Activated naive CD8-positive, alpha-beta T cell treated with anti-CD3 and anti-CD28 coated beads for 36 hours (primary cell): ENCODE measurements around the gene DLGAP1. TPM values are rescaled to one million over a fixed set of nuclear protein-coding genes. Genes with fewer than 3 reads are reported as not detected.

ENCODE experiments used
- DNase-seq: peaks from one replicate; pipeline ENCODE4 v3.0.0; 2021
- H3K27ac Mint-ChIP-seq: one replicate; pipeline ENCODE4 v1.8.0; 2022; ENCODE audit warnings: mild to moderate bottlenecking, moderate library complexity, mixed read lengths
- H3K27me3 Mint-ChIP-seq: one replicate; pipeline ENCODE4 v1.8.0; 2022; ENCODE audit warnings: mild to moderate bottlenecking, mixed read lengths
- H3K36me3 Mint-ChIP-seq: one replicate; pipeline ENCODE4 v1.8.0; 2021; ENCODE audit warnings: mild to moderate bottlenecking, mixed read lengths
- H3K4me1 Mint-ChIP-seq: one replicate; pipeline ENCODE4 v1.8.0; 2021; ENCODE audit warnings: mixed read lengths
- H3K4me3 Mint-ChIP-seq: one replicate; pipeline ENCODE4 v1.8.0; 2022; ENCODE audit warnings: mild to moderate bottlenecking, moderate library complexity, mixed read lengths
- H3K9me3 Mint-ChIP-seq: one replicate; pipeline ENCODE4 v1.8.0; 2022; ENCODE audit warnings: mixed read lengths
- total RNA-seq, 2 experiments: library from RNA; stranded (reverse); gene quantifications; one replicate each; pipeline ENCODE4 v1.2.3, GENCODE V29; 2021

Gene DLGAP1
- total RNA-seq, 2 experiments from 2014 or later, result not detected

DNA sequence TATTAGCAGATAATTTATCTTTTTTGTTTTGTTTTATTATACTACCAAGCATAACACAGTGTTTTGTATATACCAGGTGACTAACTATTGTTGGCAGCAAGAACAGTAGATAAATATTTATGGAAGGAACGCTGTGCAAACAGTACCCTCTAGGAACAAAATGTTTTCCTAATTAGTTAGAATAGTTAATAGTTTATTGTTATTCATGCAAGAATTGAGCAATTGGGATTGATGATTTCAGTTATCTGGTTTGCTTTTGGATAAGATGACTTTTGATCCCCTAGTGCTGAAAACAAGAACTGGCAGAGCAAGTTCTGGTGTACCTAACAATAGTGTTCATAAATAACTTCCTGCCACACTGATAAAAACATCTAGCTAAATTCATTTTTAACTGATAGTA is 681.8 kb downstream of the DLGAP1 start:
- no peak overlapping the region for H3K27ac Mint-ChIP-seq

DNA sequence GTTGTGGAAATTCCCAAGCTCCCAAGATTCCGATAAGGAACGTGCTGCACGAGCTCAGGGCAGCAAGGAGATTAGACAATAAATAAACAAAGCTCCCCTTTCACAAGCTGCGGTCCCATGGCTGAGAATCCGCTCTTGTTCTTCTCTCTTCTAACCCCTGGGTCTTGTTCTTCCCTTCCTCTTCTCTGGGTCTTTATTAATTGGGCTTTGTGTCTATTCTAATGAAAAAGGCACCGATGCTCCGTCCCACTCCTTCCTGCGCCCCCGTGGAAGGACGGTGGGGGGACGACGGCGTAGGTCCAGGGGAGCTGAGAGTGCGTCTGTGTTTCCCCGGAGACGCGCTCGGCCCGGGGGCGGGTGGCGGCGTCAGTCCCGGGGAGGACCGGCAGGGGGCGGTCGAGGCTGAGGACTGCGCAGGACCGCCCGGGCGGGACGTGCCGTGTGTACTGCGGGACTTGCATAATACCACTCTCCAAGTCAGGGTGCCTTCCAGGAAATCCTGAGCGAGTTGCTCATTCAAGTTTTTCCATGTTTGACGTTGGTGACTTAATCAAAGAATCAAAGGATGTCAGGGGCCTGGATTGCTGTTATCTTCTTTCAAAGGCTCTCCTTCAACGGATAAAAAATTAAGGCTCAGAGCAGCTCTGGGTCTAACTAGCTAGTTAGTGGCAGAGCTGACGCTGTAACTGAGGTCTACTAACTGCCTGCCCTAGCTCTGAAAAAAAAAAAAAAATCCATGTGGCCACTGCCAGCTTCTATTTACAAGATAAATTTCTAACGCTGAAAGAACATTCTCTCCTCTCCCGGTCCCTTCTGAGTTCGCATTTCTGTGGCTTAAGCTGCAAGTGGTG is 683.8 kb downstream of the DLGAP1 start:
- no peak overlapping the region for H3K27ac Mint-ChIP-seq
- peaks cover 26% of the 10 kb centered on the region for H3K27me3 Mint-ChIP-seq
- H3K9me3 Mint-ChIP-seq, result no peaks in the 10 kb centered on the region
- peak; percentile 85 for DNase-seq
- no peaks in the 10 kb centered on the region for H3K36me3 Mint-ChIP-seq
- peaks cover 12% of the 10 kb centered on the region for H3K4me1 Mint-ChIP-seq
- H3K4me3 Mint-ChIP-seq, result peak overlapping the region; percentile 72

More for the DNA sequence above, 681.8 kb downstream of the DLGAP1 start:
- no peak overlapping the region for H3K4me3 Mint-ChIP-seq
- peaks cover 17% of the 10 kb centered on the region for H3K27me3 Mint-ChIP-seq
- peaks cover 12% of the 10 kb centered on the region for H3K4me1 Mint-ChIP-seq
- no peak for DNase-seq
- H3K9me3 Mint-ChIP-seq, result no peaks in the 10 kb centered on the region
- H3K36me3 Mint-ChIP-seq, result no peaks in the 10 kb centered on the region

DNA sequence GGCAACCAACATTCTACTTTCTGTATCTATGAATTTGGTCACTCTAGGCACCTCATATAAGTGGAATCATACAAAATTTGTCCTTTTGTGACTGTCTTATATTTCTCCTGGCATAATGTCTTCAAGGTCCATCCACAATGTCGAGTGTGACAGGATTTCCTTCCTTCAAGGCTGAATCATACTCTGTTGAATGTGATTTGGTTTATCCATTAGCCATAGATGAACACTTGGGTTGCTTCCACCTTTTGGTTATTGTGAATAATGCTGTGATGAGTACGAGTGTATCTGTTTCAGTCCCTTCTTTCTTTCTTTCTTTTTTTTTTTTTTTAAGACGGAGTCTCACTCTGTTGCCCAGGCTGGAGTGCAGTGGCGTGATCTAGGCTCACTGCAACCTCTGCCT is 693.8 kb downstream of the DLGAP1 start:
- Mint-ChIP-seq H3K4me1 (no peaks in the 10 kb centered on the region), H3K4me3 (no peak overlapping the region), H3K27me3 (peaks cover 4% of the 10 kb centered on the region), H3K27ac (no peak overlapping the region), H3K36me3 (no peaks in the 10 kb centered on the region), H3K9me3 (peaks cover 8% of the 10 kb centered on the region)
- DNase-seq, result no peak

DNA sequence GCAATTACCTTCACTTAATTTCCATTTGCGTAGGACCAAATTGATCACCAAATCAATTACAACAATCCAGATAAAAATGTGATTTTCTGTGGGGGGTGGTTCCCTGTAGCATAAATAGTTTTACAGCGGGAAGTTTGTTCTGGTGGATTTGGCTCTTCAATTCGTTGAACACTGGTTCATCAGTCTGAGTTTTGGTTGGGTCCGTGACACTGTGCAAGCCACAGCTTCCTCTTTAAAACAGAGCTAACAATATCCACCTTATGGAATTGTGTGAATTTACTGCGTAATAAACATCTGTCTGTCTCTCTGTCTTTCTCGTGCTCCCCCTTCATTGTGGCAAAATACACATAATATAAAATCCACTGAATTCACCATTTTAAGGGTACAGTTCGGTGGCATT is 694.4 kb downstream of the DLGAP1 start:
- Mint-ChIP-seq H3K27me3 (peaks cover 4% of the 10 kb centered on the region), H3K36me3 (no peaks in the 10 kb centered on the region), H3K27ac (no peak overlapping the region), H3K4me3 (no peak overlapping the region), H3K4me1 (no peaks in the 10 kb centered on the region), H3K9me3 (peaks cover 6% of the 10 kb centered on the region)
- DNase-seq, result no peak

DNA sequence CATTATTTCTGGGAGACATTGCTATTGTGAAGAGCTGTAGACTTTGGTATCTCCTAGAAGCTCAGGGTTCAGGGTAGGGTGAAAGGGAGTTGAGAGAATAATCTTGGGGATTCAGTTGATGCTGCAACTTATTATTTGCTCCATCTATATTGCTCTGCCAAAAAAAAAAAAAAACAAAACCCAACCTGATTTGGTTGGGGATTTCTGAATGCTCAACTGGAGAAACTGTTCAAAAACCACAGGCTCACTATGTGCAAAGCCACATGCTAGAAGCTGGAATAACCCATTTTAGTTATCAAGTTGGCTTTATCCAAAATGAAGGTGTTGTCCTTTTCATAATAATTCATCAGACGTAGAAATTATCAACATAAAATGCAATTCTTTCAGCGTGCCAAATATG is 696.0 kb downstream of the DLGAP1 start:
- Mint-ChIP-seq H3K27me3 (no peaks in the 10 kb centered on the region), H3K27ac (no peak overlapping the region), H3K4me1 (no peaks in the 10 kb centered on the region), H3K36me3 (no peaks in the 10 kb centered on the region), H3K9me3 (peaks cover 6% of the 10 kb centered on the region), H3K4me3 (no peak overlapping the region)
- no peak for DNase-seq

DNA sequence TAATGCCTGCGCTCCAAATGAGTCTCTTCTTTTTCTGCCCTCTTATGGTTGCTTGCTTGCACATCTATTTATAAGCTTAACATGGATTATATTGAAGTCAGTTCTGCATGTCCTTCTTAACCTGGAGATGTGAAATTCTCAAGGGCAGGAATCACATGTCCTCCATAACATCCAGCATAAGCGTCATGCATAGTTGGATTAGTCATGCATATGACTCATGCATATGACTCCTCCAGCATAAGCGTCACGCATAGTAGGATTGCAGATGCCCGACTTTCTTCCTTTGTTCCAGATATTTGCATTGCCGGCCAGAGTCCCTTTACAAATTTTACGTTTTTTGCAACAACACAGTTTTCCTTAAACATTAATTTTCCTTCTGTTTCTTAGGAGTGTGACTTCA is 696.6 kb downstream of the DLGAP1 start:
- no peaks in the 10 kb centered on the region for H3K4me1 Mint-ChIP-seq
- DNase-seq, result no peak
- H3K27ac Mint-ChIP-seq, result no peak overlapping the region

DNA sequence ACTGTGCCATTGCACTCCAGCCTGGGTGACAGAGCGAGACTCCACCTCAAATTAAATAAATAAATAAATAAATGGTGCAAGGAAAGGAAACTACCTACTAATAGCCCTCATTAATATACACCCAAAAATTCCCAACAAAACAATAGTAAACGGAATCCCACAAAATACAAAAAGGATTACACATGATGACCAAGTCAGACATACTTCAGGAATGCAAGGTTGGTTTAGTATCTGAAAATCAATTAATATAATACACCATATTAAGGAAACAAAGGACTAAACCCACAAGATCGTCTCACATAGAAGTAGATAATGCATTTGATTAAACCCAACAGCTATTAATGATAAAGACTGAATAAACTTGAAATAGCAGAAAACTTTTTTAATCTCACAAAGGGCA is 697.7 kb downstream of the DLGAP1 start:
- Mint-ChIP-seq H3K4me3 (no peak overlapping the region), H3K27me3 (no peaks in the 10 kb centered on the region), H3K4me1 (no peaks in the 10 kb centered on the region), H3K9me3 (peaks cover 6% of the 10 kb centered on the region), H3K27ac (no peak overlapping the region), H3K36me3 (no peaks in the 10 kb centered on the region)
- no peak for DNase-seq

More for the DNA sequence above, 696.6 kb downstream of the DLGAP1 start:
- Mint-ChIP-seq H3K9me3 (peaks cover 6% of the 10 kb centered on the region), H3K4me3 (no peak overlapping the region), H3K36me3 (no peaks in the 10 kb centered on the region), H3K27me3 (no peaks in the 10 kb centered on the region)

DNA sequence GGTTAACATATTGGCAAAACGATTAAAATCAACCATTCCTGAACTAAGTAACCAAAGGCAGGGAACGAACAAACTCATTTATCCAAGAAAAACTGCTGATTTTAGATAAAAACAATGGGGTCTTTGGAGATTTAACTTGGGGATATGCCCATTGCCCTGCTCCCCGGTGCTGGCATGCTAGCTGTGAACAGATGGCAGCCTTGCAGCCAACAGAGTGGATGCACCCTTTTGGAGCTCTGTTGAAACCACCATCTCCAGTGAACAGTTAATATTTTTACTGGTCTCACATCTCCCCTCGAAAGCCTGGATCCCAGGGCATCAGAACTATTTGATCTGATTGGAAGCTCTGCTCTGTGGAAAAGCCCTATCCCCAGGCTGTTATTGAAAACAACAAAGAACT is 702.0 kb downstream of the DLGAP1 start:
- no peak for DNase-seq
- Mint-ChIP-seq H3K4me3 (no peak overlapping the region), H3K9me3 (peaks cover 6% of the 10 kb centered on the region), H3K27ac (no peak overlapping the region), H3K36me3 (no peaks in the 10 kb centered on the region), H3K4me1 (no peaks in the 10 kb centered on the region), H3K27me3 (no peaks in the 10 kb centered on the region)

DNA sequence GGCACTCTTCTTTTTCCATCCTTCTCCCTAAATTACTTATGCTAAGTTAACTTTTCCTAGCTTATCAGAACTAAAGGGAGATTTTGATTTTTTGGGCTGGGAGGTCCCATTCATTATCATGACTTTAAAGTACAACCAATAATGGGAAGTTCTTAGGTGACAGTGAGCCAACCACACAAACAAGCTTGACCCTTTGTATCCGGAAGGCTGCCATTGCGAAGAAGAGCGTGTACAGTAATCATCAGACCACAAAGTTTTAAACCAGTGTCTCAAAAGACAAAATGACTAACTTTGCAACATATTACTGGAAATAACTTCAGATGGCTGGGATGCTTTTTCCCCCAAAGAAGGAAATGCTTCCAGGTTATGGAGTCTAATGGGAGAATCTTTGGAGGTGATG is 707.0 kb downstream of the DLGAP1 start:
- H3K27ac Mint-ChIP-seq, result no peak overlapping the region
- no peaks in the 10 kb centered on the region for H3K9me3 Mint-ChIP-seq
- no peak overlapping the region for H3K4me3 Mint-ChIP-seq

DNA sequence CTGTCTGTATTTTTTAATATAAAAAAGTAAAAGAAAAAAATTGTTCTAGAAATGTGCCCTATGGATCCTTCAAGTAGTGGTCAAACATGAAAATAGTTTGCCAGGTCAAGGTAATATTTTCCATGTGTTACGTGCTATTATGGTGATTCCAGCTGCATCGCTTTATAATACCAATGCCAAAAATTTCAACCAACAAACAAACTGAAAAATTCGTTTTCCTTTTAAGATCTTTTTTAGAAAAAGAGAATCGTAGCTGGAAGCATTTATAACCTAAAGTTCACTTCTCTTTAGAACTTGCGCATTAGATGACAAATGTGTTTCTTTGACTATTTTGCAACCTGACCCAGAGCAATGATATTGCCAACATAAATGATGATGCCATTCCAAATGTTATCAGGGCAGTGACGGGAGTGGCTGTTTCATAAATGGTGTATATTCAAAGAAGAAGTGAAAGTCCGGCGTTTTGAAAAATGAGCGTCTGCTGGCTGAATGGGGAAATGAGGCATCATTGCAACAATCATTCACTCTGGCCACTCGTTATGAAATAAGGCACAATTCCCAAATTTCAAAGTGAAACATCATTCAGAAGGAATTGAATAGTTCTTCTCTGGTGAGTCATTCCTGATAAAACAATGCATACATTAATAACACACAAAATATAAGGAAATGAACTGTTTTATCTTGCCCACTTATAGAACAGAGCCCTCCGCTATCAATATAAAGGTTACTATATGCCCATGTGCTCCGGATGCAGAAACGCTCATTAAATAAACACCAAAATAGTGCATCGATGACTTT is 707.7 kb downstream of the DLGAP1 start:
- Mint-ChIP-seq H3K27ac (no peak overlapping the region), H3K4me1 (no peaks in the 10 kb centered on the region), H3K27me3 (no peaks in the 10 kb centered on the region), H3K4me3 (no peak overlapping the region), H3K36me3 (no peaks in the 10 kb centered on the region), H3K9me3 (no peaks in the 10 kb centered on the region)
- DNase-seq, result no peak

More for the DNA sequence above, 707.0 kb downstream of the DLGAP1 start:
- H3K36me3 Mint-ChIP-seq, result no peaks in the 10 kb centered on the region
- DNase-seq, result no peak
- H3K27me3 Mint-ChIP-seq, result no peaks in the 10 kb centered on the region
- no peaks in the 10 kb centered on the region for H3K4me1 Mint-ChIP-seq

DNA sequence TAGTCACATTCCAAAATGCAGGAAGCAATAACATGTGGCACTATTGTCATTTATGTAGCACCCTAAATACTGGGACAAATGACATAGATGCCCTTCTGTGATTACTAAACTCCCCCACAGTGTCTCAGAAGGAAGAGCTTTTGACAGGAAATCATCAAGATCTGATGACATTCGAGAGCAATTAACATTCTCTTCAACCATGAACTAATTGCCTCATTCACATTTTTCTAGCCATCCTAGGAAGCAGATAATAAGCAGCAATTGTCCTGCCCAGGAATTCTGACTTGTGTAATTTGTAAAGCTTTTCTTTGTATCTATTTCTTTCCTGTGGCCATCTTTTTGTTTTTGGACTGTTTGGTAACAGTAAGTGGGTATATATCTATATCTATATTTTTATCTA is 712.6 kb downstream of the DLGAP1 start:
- Mint-ChIP-seq H3K9me3 (peaks cover 6% of the 10 kb centered on the region), H3K36me3 (no peaks in the 10 kb centered on the region), H3K4me1 (no peaks in the 10 kb centered on the region), H3K27ac (no peak overlapping the region), H3K4me3 (no peak overlapping the region), H3K27me3 (no peaks in the 10 kb centered on the region)
- no peak for DNase-seq

DNA sequence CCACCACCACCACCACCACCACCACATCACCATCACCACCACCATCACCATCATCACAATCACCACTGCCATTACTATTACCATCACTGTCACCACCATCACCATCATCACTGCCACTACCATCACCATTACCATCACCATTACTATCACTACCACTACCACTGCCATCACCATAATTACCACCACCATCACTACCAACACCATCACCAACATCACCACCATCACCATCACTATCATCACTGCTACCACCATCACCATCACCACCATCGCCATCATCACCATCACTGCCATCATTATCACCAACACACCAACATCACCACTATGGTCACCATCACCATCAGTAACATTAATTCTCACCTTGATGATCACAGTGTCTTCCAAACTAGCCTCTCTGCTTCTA is 713.8 kb downstream of the DLGAP1 start:
- no peaks in the 10 kb centered on the region for H3K36me3 Mint-ChIP-seq
- no peak overlapping the region for H3K4me3 Mint-ChIP-seq
- H3K4me1 Mint-ChIP-seq, result no peaks in the 10 kb centered on the region
- no peak overlapping the region for H3K27ac Mint-ChIP-seq
- H3K27me3 Mint-ChIP-seq, result no peaks in the 10 kb centered on the region
- H3K9me3 Mint-ChIP-seq, result peaks cover 6% of the 10 kb centered on the region
- DNase-seq, result no peak

DNA sequence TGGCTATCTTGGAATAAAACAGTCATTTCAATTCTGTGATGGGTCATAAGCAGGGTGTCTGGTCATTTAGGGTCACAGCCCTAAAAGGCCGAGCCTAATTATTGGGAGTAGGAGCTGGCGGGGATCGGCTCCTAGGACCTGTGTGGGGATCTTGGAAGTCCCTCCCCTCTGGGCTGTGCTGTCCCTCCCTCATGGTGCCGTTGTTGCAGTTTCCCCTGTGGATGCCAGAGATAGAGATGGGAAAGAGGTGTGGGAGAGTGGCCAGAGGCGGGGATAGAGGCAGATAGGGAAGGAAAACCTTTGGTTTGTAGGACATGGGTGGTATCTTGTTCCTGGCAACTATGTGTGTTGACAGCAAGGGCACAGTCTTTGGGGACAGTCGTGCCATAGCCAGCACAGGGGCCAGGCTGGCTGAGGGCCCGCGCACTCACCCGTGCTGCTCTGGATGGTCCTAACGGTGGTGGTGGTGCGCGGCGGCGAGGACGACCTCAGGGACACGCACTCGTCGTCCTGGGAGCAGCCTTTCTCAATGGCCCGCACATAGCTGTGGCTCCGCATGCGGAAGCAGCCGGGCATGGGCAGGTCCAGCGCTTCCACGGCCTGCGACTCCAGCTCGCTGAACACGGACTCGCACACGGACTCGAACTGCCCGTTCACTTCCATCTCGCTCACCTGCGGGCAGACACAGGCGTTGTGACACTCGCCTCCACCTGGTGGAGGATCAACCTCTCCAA is 726.2 kb downstream of the DLGAP1 start:
- Mint-ChIP-seq H3K9me3 (no peaks in the 10 kb centered on the region), H3K27ac (no peak overlapping the region), H3K27me3 (peaks cover 14% of the 10 kb centered on the region), H3K4me3 (no peak overlapping the region), H3K4me1 (no peaks in the 10 kb centered on the region), H3K36me3 (no peaks in the 10 kb centered on the region)
- no peak for DNase-seq

DNA sequence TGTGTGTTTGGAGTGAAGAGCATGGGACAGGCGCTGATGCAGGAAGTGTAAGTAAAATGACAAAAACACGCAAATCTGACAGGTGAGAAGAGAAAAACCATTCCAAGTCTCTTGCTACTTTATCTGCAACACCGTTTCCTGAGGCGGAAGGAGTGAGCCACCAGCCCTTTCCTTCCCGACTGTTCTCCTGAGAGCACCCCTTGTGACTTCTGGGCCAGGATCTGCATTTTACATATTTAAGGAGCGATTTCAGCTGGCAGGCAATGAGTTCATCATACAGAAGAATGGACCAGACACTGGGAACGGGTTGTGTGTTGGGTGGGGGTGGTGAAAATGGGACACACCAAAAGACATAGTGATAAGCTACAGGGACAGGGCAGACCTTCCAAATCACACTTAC is 727.8 kb downstream of the DLGAP1 start:
- H3K27me3 Mint-ChIP-seq, result peaks cover 18% of the 10 kb centered on the region
- H3K4me3 Mint-ChIP-seq, result no peak overlapping the region
- no peaks in the 10 kb centered on the region for H3K9me3 Mint-ChIP-seq
- no peaks in the 10 kb centered on the region for H3K4me1 Mint-ChIP-seq
- H3K27ac Mint-ChIP-seq, result no peak overlapping the region
- no peaks in the 10 kb centered on the region for H3K36me3 Mint-ChIP-seq
- DNase-seq, result no peak
